Measurements from ENCODE around the gene CERS4.
"Not testable (repeated sequence)": the region's sequence is repeated elsewhere in the genome, so short reads cannot be mapped to it uniquely, and the experiment has no call there.

GRCh38 chr19:8218127-8218526 lies 9.0 kb downstream of the CERS4 start:
- TF ChIP-seq CTCF (IDR thresholded peaks at IDR 0.05; ENCODE audit: low read length); EZH2 (optimal IDR thresholded peaks at IDR 0.05; ENCODE audit: low read depth, low read length): not testable (repeated sequence)

All from MM.1S (cell line).